Stomach (tissue), 4 donors: Measurements from ENCODE around the gene HYKK.

Experiments used
- EP300 ChIP-seq: sonication (generic); formaldehyde crosslinking; IDR thresholded peaks from one replicate; pipeline ENCODE4 v1.6.1; 2017; ENCODE audit warnings: antibody characterized with exemption
- POLR2A ChIP-seq, 4 donors: fragments of 450-650 bp; IDR thresholded peaks; one replicate each; pipeline ENCODE4 v1.6.1; 2016; ENCODE audit warnings: antibody characterized with exemption in 4 of 4, control low read depth in 2 of 4, mild to moderate bottlenecking in 1 of 4, moderate library complexity in 1 of 4
- POLR2AphosphoS5 ChIP-seq, 3 donors: sonication (generic); formaldehyde crosslinking; IDR thresholded peaks; one replicate each; pipeline ENCODE4 v1.6.1; 2016; ENCODE audit warnings: antibody characterized with exemption in 3 of 3
- TF ChIP-seq, protein P1 (sequence below), 7 experiments: fragments of 450-650 bp in 4 of 7; fragments of 200-600 bp in 3 of 7; sonication (generic) in 3 of 7; IDR thresholded peaks; one replicate each; pipeline ENCODE4 v1.5.1; 2016 to 2019; ENCODE audit warnings: antibody characterized with exemption in 7 of 7, control low read depth in 2 of 7, mild to moderate bottlenecking in 1 of 7

DNA sequence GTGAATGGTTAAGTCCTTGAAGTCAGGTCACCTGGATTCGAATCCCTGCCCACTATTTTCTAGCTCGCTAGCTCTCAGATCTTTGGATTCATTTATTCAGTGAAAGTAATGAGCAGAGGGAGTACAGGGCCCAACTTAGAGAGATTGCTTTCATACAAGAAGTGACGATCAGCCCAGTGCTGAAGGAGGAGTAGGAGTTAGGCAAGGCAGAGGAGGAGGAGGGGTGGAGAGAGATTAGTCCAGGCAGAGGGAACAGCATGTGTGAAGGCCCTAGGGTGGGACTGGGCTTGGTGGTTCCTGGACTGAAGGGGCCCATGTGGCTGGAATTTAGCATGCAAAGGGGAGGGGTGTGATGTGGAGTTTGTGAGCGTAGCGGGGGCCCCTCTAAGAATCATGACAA lies 54.1 kb downstream of the HYKK start:
- TF ChIP-seq, protein P1, sequence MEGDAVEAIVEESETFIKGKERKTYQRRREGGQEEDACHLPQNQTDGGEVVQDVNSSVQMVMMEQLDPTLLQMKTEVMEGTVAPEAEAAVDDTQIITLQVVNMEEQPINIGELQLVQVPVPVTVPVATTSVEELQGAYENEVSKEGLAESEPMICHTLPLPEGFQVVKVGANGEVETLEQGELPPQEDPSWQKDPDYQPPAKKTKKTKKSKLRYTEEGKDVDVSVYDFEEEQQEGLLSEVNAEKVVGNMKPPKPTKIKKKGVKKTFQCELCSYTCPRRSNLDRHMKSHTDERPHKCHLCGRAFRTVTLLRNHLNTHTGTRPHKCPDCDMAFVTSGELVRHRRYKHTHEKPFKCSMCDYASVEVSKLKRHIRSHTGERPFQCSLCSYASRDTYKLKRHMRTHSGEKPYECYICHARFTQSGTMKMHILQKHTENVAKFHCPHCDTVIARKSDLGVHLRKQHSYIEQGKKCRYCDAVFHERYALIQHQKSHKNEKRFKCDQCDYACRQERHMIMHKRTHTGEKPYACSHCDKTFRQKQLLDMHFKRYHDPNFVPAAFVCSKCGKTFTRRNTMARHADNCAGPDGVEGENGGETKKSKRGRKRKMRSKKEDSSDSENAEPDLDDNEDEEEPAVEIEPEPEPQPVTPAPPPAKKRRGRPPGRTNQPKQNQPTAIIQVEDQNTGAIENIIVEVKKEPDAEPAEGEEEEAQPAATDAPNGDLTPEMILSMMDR (IDR thresholded peaks at IDR 0.05), result no peak
- TF ChIP-seq POLR2A (IDR thresholded peaks at IDR 0.05), result no peak
- no peak for TF ChIP-seq POLR2AphosphoS5 (IDR thresholded peaks at IDR 0.05)
- no peak for TF ChIP-seq EP300
